H1 (cell line): Measurements from ENCODE around the gene RASEF. TPM values are rescaled to one million over a fixed set of nuclear protein-coding genes. Genes with fewer than 3 reads are reported as not detected.

Source experiments
- CTCF ChIA-PET: fragments of 300-600 bp; sonication (Branson Sonifier 250); formaldehyde crosslinking; loops from one replicate; lab custom pipeline; 2021; ENCODE audit not compliant: partially characterized antibody; lab: Charles Lee
- POLR2A ChIA-PET: fragments of 300-600 bp; sonication (Branson Sonifier 250); formaldehyde crosslinking; loops from one replicate; lab custom pipeline; 2021; ENCODE audit warnings: inconsistent platforms; ENCODE audit not compliant: partially characterized antibody; lab: Charles Lee
- DNase-seq, 2 experiments: peaks; one replicate each; pipeline versions ENCODE4 v3.0.0 to v3.0.0-alpha.2; 2010 to 2022; ENCODE audit warnings: low spot score in 2 of 2, low read depth in 1 of 2, mixed read lengths in 1 of 2
- FAIRE-seq: peaks from 2 replicates; lab custom pipeline; 2011; peaks lifted over from hg19 to GRCh38; lab: Jason Lieb, UNC
- H2AFZ ChIP-seq: 2 replicates; pipeline ENCODE4 v1.8.1; 2012; ENCODE audit warnings: low read length, inconsistent platforms
- H2AK5ac ChIP-seq: 2 replicates; pipeline ENCODE4 v1.6.1; 2013; ENCODE audit warnings: low read depth, low read length
- H2BK120ac ChIP-seq: replicated peaks from 2 replicates; pipeline ENCODE3; 2013; ENCODE audit warnings: low read depth, low read length, inconsistent platforms
- H2BK12ac ChIP-seq: 2 replicates; pipeline ENCODE4 v1.6.1; 2013; ENCODE audit warnings: low read depth, low read length
- H2BK15ac ChIP-seq: 2 replicates; pipeline ENCODE4 v1.6.1; 2013; ENCODE audit warnings: low read length
- H2BK20ac ChIP-seq: 2 replicates; pipeline ENCODE4 v1.6.1; 2013; ENCODE audit warnings: low read length
- H2BK5ac ChIP-seq: 2 replicates; pipeline ENCODE4 v1.6.1; 2013; ENCODE audit warnings: low read depth, low read length
- H3K14ac ChIP-seq: 2 replicates; pipeline ENCODE4 v1.6.1; 2013; ENCODE audit warnings: inconsistent platforms; ENCODE audit not compliant: insufficient read length
- H3K18ac ChIP-seq: 2 replicates; pipeline ENCODE4 v1.6.1; 2013; ENCODE audit warnings: low read length; ENCODE audit errors: extremely low read depth
- H3K23ac ChIP-seq: 2 replicates; pipeline ENCODE4 v1.6.1; 2013; ENCODE audit warnings: inconsistent platforms; ENCODE audit not compliant: insufficient read length
- H3K23me2 ChIP-seq: 2 replicates; pipeline ENCODE4 v1.6.1; 2013; ENCODE audit warnings: low read depth, low read length
- H3K27ac ChIP-seq: 2 replicates; pipeline ENCODE4 v1.6.1; 2011; ENCODE audit warnings: low read depth, low read length, inconsistent platforms
- H3K27me3 ChIP-seq, 4 experiments: replicated peaks in 1 of 4; 1 replicate in 1 of 4; 2 replicates in 3 of 4; pipeline versions ENCODE4 v1.6.1 to v1.8.1; 2011 to 2013; ENCODE audit warnings: low read length in 3 of 4, mild to moderate bottlenecking in 3 of 4, inconsistent platforms in 2 of 4, mixed read lengths in 2 of 4, moderate library complexity in 1 of 4; ENCODE audit not compliant: control insufficient read depth in 3 of 4, insufficient read depth in 3 of 4; ENCODE audit errors: extremely low read depth in 1 of 4
- H3K36me3 ChIP-seq, 4 experiments: 2 replicates each; pipeline versions ENCODE4 v1.6.1 to v1.8.1; 2011 to 2013; ENCODE audit warnings: mild to moderate bottlenecking in 4 of 4, low read length in 3 of 4, moderate library complexity in 2 of 4, control low read depth in 1 of 4, inconsistent platforms in 1 of 4; ENCODE audit not compliant: insufficient read depth in 4 of 4, control insufficient read depth in 2 of 4
- H3K4ac ChIP-seq: replicated peaks from 2 replicates; pipeline ENCODE3; 2013; ENCODE audit warnings: low read length, low read depth, mixed read lengths, inconsistent platforms; ENCODE audit not compliant: insufficient read length
- H3K4me1 ChIP-seq, 4 experiments: replicated peaks in 1 of 4; 1 replicate in 1 of 4; 2 replicates in 3 of 4; pipeline versions ENCODE4 v1.6.1 to v1.8.1; 2011 to 2013; ENCODE audit warnings: low read length in 3 of 4, inconsistent platforms in 2 of 4, mixed read lengths in 1 of 4; ENCODE audit not compliant: insufficient read depth in 4 of 4, control insufficient read depth in 3 of 4
- H3K4me2 ChIP-seq, 2 experiments: 2 replicates each; pipeline versions ENCODE4 v1.6.1 to v1.8.1; 2011 to 2013; ENCODE audit warnings: low read depth in 2 of 2, low read length in 2 of 2, control low read depth in 1 of 2, inconsistent platforms in 1 of 2, mild to moderate bottlenecking in 1 of 2; ENCODE audit not compliant: insufficient read depth in 1 of 2
- H3K4me3 ChIP-seq, 4 experiments: fragments of 200-600, 300-600 bp in 1 of 4; sonication (generic), shearing (Covaris generic), sonication (Bioruptor Twin) in 1 of 4; 2 replicates each; pipeline versions ENCODE4 v1.5.1 to v1.8.1; 2011 to 2016; ENCODE audit warnings: low read length in 4 of 4, low read depth in 3 of 4, control low read depth in 2 of 4, inconsistent platforms in 2 of 4, mild to moderate bottlenecking in 2 of 4, mixed read lengths in 1 of 4, moderate library complexity in 1 of 4; ENCODE audit not compliant: insufficient read depth in 2 of 4; ENCODE audit errors: extremely low read depth in 1 of 4
- H3K56ac ChIP-seq: replicated peaks from 2 replicates; pipeline ENCODE3; 2013; ENCODE audit warnings: low read depth, mild to moderate bottlenecking, mixed read lengths, low read length, inconsistent platforms; ENCODE audit not compliant: insufficient read length
- H3K79me1 ChIP-seq: 2 replicates; pipeline ENCODE4 v1.6.1; 2013; ENCODE audit warnings: low read depth, low read length, control low read depth
- H3K79me2 ChIP-seq, 2 experiments: 2 replicates each; pipeline versions ENCODE4 v1.6.1 to v1.8.1; 2012 to 2013; ENCODE audit warnings: low read length in 2 of 2, mild to moderate bottlenecking in 2 of 2, inconsistent platforms in 1 of 2; ENCODE audit not compliant: insufficient read depth in 2 of 2, control insufficient read depth in 1 of 2
- H3K9ac ChIP-seq, 4 experiments: replicated peaks in 1 of 4; 1 replicate in 1 of 4; 2 replicates in 3 of 4; pipeline versions ENCODE4 v1.6.1 to v1.8.1; 2011 to 2013; ENCODE audit warnings: low read depth in 3 of 4, low read length in 3 of 4, control low read depth in 2 of 4, mild to moderate bottlenecking in 2 of 4, moderate library complexity in 2 of 4, inconsistent platforms in 1 of 4; ENCODE audit errors: extremely low read depth in 1 of 4
- H3K9me3 ChIP-seq, 2 experiments: 2 replicates each; pipeline versions ENCODE4 v1.6.1 to v1.8.1; 2012 to 2013; ENCODE audit warnings: mild to moderate bottlenecking in 2 of 2, moderate library complexity in 2 of 2, control low read depth in 1 of 2, inconsistent platforms in 1 of 2, low read depth in 1 of 2, low read length in 1 of 2, mixed read lengths in 1 of 2; ENCODE audit not compliant: insufficient read depth in 2 of 2
- H4K20me1 ChIP-seq, 2 experiments: replicated peaks in 1 of 2; 2 replicates each; pipeline versions ENCODE3 to v1.8.1; 2011 to 2013; ENCODE audit warnings: inconsistent platforms in 2 of 2, low read length in 2 of 2, mild to moderate bottlenecking in 1 of 2; ENCODE audit not compliant: insufficient read depth in 2 of 2, control insufficient read depth in 1 of 2
- H4K5ac ChIP-seq: 2 replicates; pipeline ENCODE4 v1.6.1; 2013; ENCODE audit warnings: low read length, low read depth, mixed read lengths, inconsistent platforms; ENCODE audit not compliant: insufficient read length
- H4K8ac ChIP-seq: 2 replicates; pipeline ENCODE4 v1.8.0; 2013; ENCODE audit warnings: mild to moderate bottlenecking, moderate library complexity, low read length, inconsistent platforms; ENCODE audit not compliant: insufficient read depth; ENCODE audit errors: extremely low read depth
- H4K91ac ChIP-seq: replicated peaks from 2 replicates; pipeline ENCODE3; 2013; ENCODE audit warnings: low read length, mixed read lengths, inconsistent platforms; ENCODE audit not compliant: insufficient read length
- BRCA1 ChIP-seq: IDR thresholded peaks from 2 replicates; pipeline ENCODE4 v1.6.1; 2012; ENCODE audit warnings: low read depth, low read length, improper control_type of control experiment
- CBX5 ChIP-seq: fragments of 300-800, 300-1000 bp; sonication (generic); IDR thresholded peaks from 2 replicates; pipeline ENCODE4 v1.7.1; 2016; ENCODE audit warnings: antibody characterized with exemption, low read length, low read depth
- FOSL1 ChIP-seq: IDR thresholded peaks from 2 replicates; pipeline ENCODE4 v1.6.1; 2011; ENCODE audit warnings: mild to moderate bottlenecking, low read depth, low read length, moderate library complexity; ENCODE audit not compliant: insufficient read depth
- GABPA ChIP-seq: IDR thresholded peaks from 2 replicates; pipeline ENCODE4 v1.6.1; 2011; ENCODE audit warnings: mild to moderate bottlenecking, low read length, moderate library complexity, borderline replicate concordance; ENCODE audit not compliant: insufficient read depth
- MAFK ChIP-seq: IDR thresholded peaks from 2 replicates; pipeline ENCODE4 v1.6.1; 2012; ENCODE audit warnings: low read depth, mild to moderate bottlenecking, improper control_type of control experiment, low read length
- TCF12 ChIP-seq: IDR thresholded peaks from 2 replicates; pipeline ENCODE4 v1.6.1; 2011; ENCODE audit warnings: low read depth, mild to moderate bottlenecking, low read length
- TEAD4 ChIP-seq: IDR thresholded peaks from 2 replicates; pipeline ENCODE4 v1.6.1; 2012; ENCODE audit warnings: low read depth, low read length, inconsistent platforms, mixed read lengths
- WGBS, 2 experiments: shearing (Covaris generic) in 1 of 2; methylation state at CpG; one replicate each; pipeline versions ENCODE4 v1.1.6 to v1.1.7; 2013 to 2015; ENCODE audit warnings: low lambda C conversion rate in 2 of 2, mixed read lengths in 2 of 2, inconsistent platforms in 1 of 2, low coverage in 1 of 2, missing lambda C conversion rate in 1 of 2; ENCODE audit not compliant: insufficient replicate concordance in 2 of 2, insufficient coverage in 1 of 2, insufficient read length in 1 of 2; ENCODE audit errors: extremely low coverage in 1 of 2, missing lambda C conversion rate in 1 of 2; 5-methylcytosine and 5-hydroxymethylcytosine counted together
- polyA plus RNA-seq, 7 experiments: library from polyadenylated mRNA; depleted of rRNA in 3 of 7; stranded (reverse) in 5 of 7; unstranded in 2 of 7; fragments of >200 nt in 5 of 7; fragments of 200-250 nt in 2 of 7; gene quantifications; 1 replicate in 5 of 7; 2 replicates in 1 of 7; 4 replicates in 1 of 7; pipeline versions ENCODE4 v1.2.1 to v1.2.3, GENCODE V29; 2011 to 2013; ENCODE audit warnings: missing spikeins in 2 of 7, mixed read lengths in 2 of 7
- total RNA-seq: library from RNA; stranded (reverse); fragmentation: NEBNext Ultra II Directional; extraction: Animal tissue kit (Norgen Biotek cat#: 25700); gene quantifications from 2 replicates; pipeline ENCODE4 v1.2.1, GENCODE V29; 2021
- TF ChIP-seq, protein P1 (sequence below): IDR thresholded peaks from 2 replicates; pipeline ENCODE4 v1.6.1; 2012; ENCODE audit warnings: inconsistent platforms

The RASEF gene
- total and polyA plus RNA-seq, 2 of the 8 experiments (the other 6 are each of a cell fraction or from before 2014, with no cell fraction given) = 1.1 to 4.6 TPM

DNA sequence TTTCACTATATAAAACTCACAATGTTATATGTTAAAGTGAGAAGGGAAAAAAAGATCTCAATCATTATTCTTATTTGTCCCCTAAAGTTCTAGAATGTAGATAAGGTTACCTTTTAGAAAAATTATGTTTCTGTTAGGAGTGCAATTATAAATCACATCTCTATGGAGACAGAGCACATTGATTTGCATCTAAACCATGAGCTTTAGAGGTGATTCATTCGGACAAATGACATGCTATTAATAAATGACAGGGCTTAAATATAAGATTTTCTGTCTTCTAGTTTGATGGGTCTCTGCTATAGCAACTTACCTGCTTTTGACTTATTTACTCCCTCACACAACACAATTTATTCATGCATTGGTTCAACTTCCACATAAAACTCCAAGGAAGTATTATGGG, 39.8 kb downstream of the RASEF start:
- Histone ChIP-seq H3K4ac (no peak overlapping the region), H2AFZ (no peak overlapping the region), H3K9ac (no peak overlapping the region)
- TF ChIP-seq BRCA1 = no peak
- TF ChIP-seq, protein P1, sequence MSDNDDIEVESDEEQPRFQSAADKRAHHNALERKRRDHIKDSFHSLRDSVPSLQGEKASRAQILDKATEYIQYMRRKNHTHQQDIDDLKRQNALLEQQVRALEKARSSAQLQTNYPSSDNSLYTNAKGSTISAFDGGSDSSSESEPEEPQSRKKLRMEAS = no peak
- TF ChIP-seq MAFK = no peak
- no peak for TF ChIP-seq TCF12
- no peak for TF ChIP-seq FOSL1
- no peak for TF ChIP-seq TEAD4
- TF ChIP-seq CBX5 = no peak
- no peak for TF ChIP-seq GABPA
- TF ChIP-seq, all 59 proteins: peak for 0
- H3K36me3 ChIP-seq = no peaks in the 10 kb centered on the region
- no peaks in the 10 kb centered on the region for H3K79me2 ChIP-seq
- no peak overlapping the region for H2BK20ac ChIP-seq
- no peak overlapping the region for H2AK5ac ChIP-seq
- H3K27me3 ChIP-seq = no peaks in the 10 kb centered on the region
- no peak overlapping the region for H3K23ac ChIP-seq
- CTCF ChIA-PET = no interaction called here
- H3K18ac ChIP-seq = no peak overlapping the region
- no peak overlapping the region for H4K8ac ChIP-seq
- H3K9me3 ChIP-seq = no peaks in the 10 kb centered on the region
- H4K91ac ChIP-seq = no peak overlapping the region
- H2BK120ac ChIP-seq = no peak overlapping the region
- H2BK15ac ChIP-seq = no peak overlapping the region
- H2BK5ac ChIP-seq = no peak overlapping the region
- 87% methylated on average over 1 of the region's 1 CpG; no CpG with 5 or more reads in 1 of the 2 experiments for WGBS, 2 experiments
- no peak overlapping the region for H3K56ac ChIP-seq
- no peak overlapping the region for H3K4me3 ChIP-seq
- H3K4me1 ChIP-seq = no peaks in the 10 kb centered on the region
- no peaks in the 10 kb centered on the region for H3K23me2 ChIP-seq
- H2BK12ac ChIP-seq = no peak overlapping the region
- H3K79me1 ChIP-seq = no peaks in the 10 kb centered on the region
- DNase-seq (no peak), FAIRE-seq (no peak)
- H3K4me2 ChIP-seq = no peak overlapping the region
- no peak overlapping the region for H3K27ac ChIP-seq
- no peak overlapping the region for H3K14ac ChIP-seq
- H4K5ac ChIP-seq = no peak overlapping the region
- no peaks in the 10 kb centered on the region for H4K20me1 ChIP-seq
- POLR2A ChIA-PET = no interaction called here
